Uterus (tissue), 4 donors: Measurements from ENCODE around the gene PRDM11. TPM values are rescaled to one million over a fixed set of nuclear protein-coding genes. Genes with fewer than 3 reads are reported as not detected.

ENCODE experiments used
- DNase-seq, 2 donors: peaks; one replicate each; pipeline ENCODE4 v3.0.0-alpha.2; 2019 to 2020
- H3K27ac ChIP-seq, 2 donors: fragments of 200-600 bp; sonication (generic); 1 replicate in 1 of 2; 2 replicates in 1 of 2; pipeline ENCODE4 v1.5.1; 2016 to 2018
- H3K27me3 ChIP-seq, 2 donors: fragments of 200-600 bp; sonication (generic); one replicate each; pipeline ENCODE4 v1.5.1; 2018 to 2019; ENCODE audit warnings: control low read depth in 1 of 2
- H3K36me3 ChIP-seq, 2 donors: fragments of 200-600 bp; sonication (generic); one replicate each; pipeline ENCODE4 v1.5.1; 2019; ENCODE audit warnings: control low read depth in 1 of 2
- H3K4me1 ChIP-seq, 2 donors: fragments of 200-600 bp; sonication (generic); one replicate each; pipeline ENCODE4 v1.5.1; 2018 to 2019; ENCODE audit warnings: control low read depth in 1 of 2
- H3K4me3 ChIP-seq, 2 donors: fragments of 200-600 bp; sonication (generic); 1 replicate in 1 of 2; 2 replicates in 1 of 2; pipeline ENCODE4 v1.5.1; 2018 to 2019; ENCODE audit warnings: mild to moderate bottlenecking in 1 of 2
- H3K9me3 ChIP-seq, 2 donors: fragments of 200-600 bp; sonication (generic); one replicate each; pipeline ENCODE4 v1.5.1; 2019; ENCODE audit warnings: control low read depth in 1 of 2
- CTCF ChIP-seq, 4 experiments: fragments of 200-600 bp in 2 of 4; fragments of 450-650 bp in 2 of 4; sonication (generic) in 2 of 4; IDR thresholded peaks; one replicate each; pipeline ENCODE4 v1.5.1; 2016 to 2019; ENCODE audit warnings: antibody characterized with exemption in 4 of 4, mild to moderate bottlenecking in 2 of 4, moderate library complexity in 1 of 4
- POLR2A ChIP-seq, 2 donors: fragments of 450-650 bp; IDR thresholded peaks; one replicate each; pipeline ENCODE4 v1.6.1; 2016; ENCODE audit warnings: antibody characterized with exemption in 2 of 2, mild to moderate bottlenecking in 1 of 2, moderate library complexity in 1 of 2
- intact Hi-C: fragments of 100-400 bp; cut with DNase I; formaldehyde crosslinking; loops from one replicate; pipeline ENCODE4 v1.15.1; 2023; ENCODE audit warnings: low total_unique reads
- total RNA-seq, 4 donors: library from RNA; depleted of rRNA in 3 of 4; stranded (reverse); fragments of >200 nt in 3 of 4; gene quantifications; one replicate each; pipeline versions ENCODE4 v1.1.0 to v1.2.4, GENCODE V29; 2014 to 2023
- donor health status: DM: yes; HTN: yes; CAD: no.

The PRDM11 gene
- total RNA-seq, 4 donors from 2014 or later: 7.4 to 318 (median 58.5) TPM

GRCh38 chr11:45156741-45157140, 10.3 kb downstream of the PRDM11 start:
- H3K27ac ChIP-seq: peak overlapping the region in 1 of 2 donors; percentile 82
- H3K9me3 ChIP-seq: no peaks in the 10 kb centered on the region
- TF ChIP-seq POLR2A (IDR thresholded peaks at IDR 0.05): no peak
- no peak for TF ChIP-seq CTCF (IDR thresholded peaks at IDR 0.05)
- no peaks in the 10 kb centered on the region for H3K27me3 ChIP-seq
- peaks cover 8 to 25% of the 10 kb centered on the region in 2 donors for H3K4me1 ChIP-seq
- no peaks in the 10 kb centered on the region for H3K36me3 ChIP-seq
- DNase-seq: no peak
- no peak overlapping the region for H3K4me3 ChIP-seq
- intact Hi-C loops: no loop called here

- H3K9me3 ChIP-seq: no peaks in the 10 kb centered on the region
- H3K27ac ChIP-seq: peak overlapping the region; percentile 75 to 82
- intact Hi-C loops: no loop called here
- TF ChIP-seq CTCF (IDR thresholded peaks at IDR 0.05) (no peak), POLR2A (IDR thresholded peaks at IDR 0.05) (no peak)
- no peak for DNase-seq
- H3K4me1 ChIP-seq: peaks cover 8 to 25% of the 10 kb centered on the region in 2 donors
- no peaks in the 10 kb centered on the region for H3K36me3 ChIP-seq
- no peak overlapping the region for H3K4me3 ChIP-seq
- H3K27me3 ChIP-seq: no peaks in the 10 kb centered on the region
Observed at GRCh38 chr11:45157247-45158209, 11.1 kb downstream of the PRDM11 start.

GRCh38 chr11:45158210-45158731, 11.8 kb downstream of the PRDM11 start:
- H3K36me3 ChIP-seq: no peaks in the 10 kb centered on the region
- H3K27me3 ChIP-seq: no peaks in the 10 kb centered on the region
- intact Hi-C loops: no loop called here
- peaks cover 8 to 25% of the 10 kb centered on the region in 2 donors for H3K4me1 ChIP-seq
- DNase-seq: peak in 1 of 2 donors; percentile 58
- TF ChIP-seq POLR2A (IDR thresholded peaks at IDR 0.05) (no peak), CTCF (IDR thresholded peaks at IDR 0.05) (peak in 1 of 4 experiments; percentile 9)
- H3K9me3 ChIP-seq: no peaks in the 10 kb centered on the region
- no peak overlapping the region for H3K4me3 ChIP-seq
- H3K27ac ChIP-seq: peak overlapping the region; percentile 75 to 82

GRCh38 chr11:45158891-45159605, 12.6 kb downstream of the PRDM11 start:
- no peaks in the 10 kb centered on the region for H3K27me3 ChIP-seq
- no peaks in the 10 kb centered on the region for H3K36me3 ChIP-seq
- no peak overlapping the region for H3K4me3 ChIP-seq
- DNase-seq: peak in 1 of 2 donors; percentile 42
- peaks cover 8 to 26% of the 10 kb centered on the region in 2 donors for H3K4me1 ChIP-seq
- peak overlapping the region; percentile 75 to 82 for H3K27ac ChIP-seq
- H3K9me3 ChIP-seq: no peaks in the 10 kb centered on the region
- intact Hi-C loops: no loop called here
- TF ChIP-seq POLR2A (IDR thresholded peaks at IDR 0.05): no peak
- TF ChIP-seq CTCF (IDR thresholded peaks at IDR 0.05): no peak
